NCI-H146 treated with DMSO at 0.1 percent for 48 hours (cell line): ENCODE results near the gene SLC2A3.
"Not testable (repeated sequence)": the region's sequence is repeated elsewhere in the genome, so short reads cannot be mapped to it uniquely, and the experiment has no call there.

Experiments
- DNase-seq: peaks from one replicate; lab custom pipeline; 2025; ENCODE audit not compliant: unreplicated experiment; lab: John Stamatoyannopoulos, UW

SLC2A3 gene

GRCh38 chr12:7935590-7936581, at the start of gene SLC2A3:
Gene SLC2A3 (minus strand): TSS chr12:7936187. CDS start chr12:7936034, 153 bp downstream.
- DNase-seq = no peak

GRCh38 chr12:7984900-7985299, 48.9 kb upstream of the SLC2A3 start:
- no peak for DNase-seq

- not testable (repeated sequence) for DNase-seq
Measured at GRCh38 chr12:7983460-7983859, 47.5 kb upstream of the SLC2A3 start.

GRCh38 chr12:7983019-7983418, 47.0 kb upstream of the SLC2A3 start:
- DNase-seq = not testable (repeated sequence)

GRCh38 chr12:7982332-7982735, 46.3 kb upstream of the SLC2A3 start:
- not testable (repeated sequence) for DNase-seq

GRCh38 chr12:7981446-7981845, 45.5 kb upstream of the SLC2A3 start:
- no peak for DNase-seq

GRCh38 chr12:7977351-7978124, 41.6 kb upstream of the SLC2A3 start:
- not testable (repeated sequence) for DNase-seq

- no peak for DNase-seq
Measured at GRCh38 chr12:7973457-7973825, 37.5 kb upstream of the SLC2A3 start.

- no peak for DNase-seq
Measured at GRCh38 chr12:7972734-7973456, 36.9 kb upstream of the SLC2A3 start.

GRCh38 chr12:7972269-7972668, 36.3 kb upstream of the SLC2A3 start:
- not testable (repeated sequence) for DNase-seq

- not testable (repeated sequence) for DNase-seq
Measured at GRCh38 chr12:7971765-7972164, 35.8 kb upstream of the SLC2A3 start.

- DNase-seq = peak; percentile 49
Measured at GRCh38 chr12:7970475-7971252, 34.7 kb upstream of the SLC2A3 start.

- DNase-seq = no peak
Measured at GRCh38 chr12:7966563-7966962, 30.6 kb upstream of the SLC2A3 start.

GRCh38 chr12:7964669-7965068, 28.7 kb upstream of the SLC2A3 start:
- DNase-seq = not testable (repeated sequence)

GRCh38 chr12:7961395-7962178, 25.6 kb upstream of the SLC2A3 start:
- DNase-seq = no peak

GRCh38 chr12:7959701-7960121, 23.7 kb upstream of the SLC2A3 start:
- no peak for DNase-seq

GRCh38 chr12:7959278-7959677, 23.3 kb upstream of the SLC2A3 start:
- DNase-seq = no peak

GRCh38 chr12:7954877-7955276, 18.9 kb upstream of the SLC2A3 start:
- not testable (repeated sequence) for DNase-seq

GRCh38 chr12:7954418-7954817, 18.4 kb upstream of the SLC2A3 start:
- DNase-seq = not testable (repeated sequence)
